WTC11 (cell line): Measurements from ENCODE around the gene SRRM5. TPM values are rescaled to one million over a fixed set of nuclear protein-coding genes. Genes with fewer than 3 reads are reported as not detected.
A peak's percentile ranks its signal among the peaks of the same experiment; 100 is the strongest.

ENCODE experiments used
- ATAC-seq: fragments of 200-7000 bp; cut with Tn5 transposase; 2 replicates; pipeline ENCODE4 v1.10.0; 2021; ENCODE audit warnings: mild to moderate bottlenecking, moderate library complexity
- CTCF ChIA-PET: fragments of 300-600 bp; sonication (Branson Sonifier 250); formaldehyde crosslinking; loops from one replicate; lab custom pipeline; 2021; ENCODE audit warnings: antibody characterized with exemption; lab: Charles Lee
- POLR2A ChIA-PET: fragments of 350-600 bp; sonication (Branson Sonifier 250); formaldehyde crosslinking; loops from one replicate; lab custom pipeline; 2021; ENCODE audit warnings: antibody characterized with exemption; lab: Charles Lee
- DNase-seq: peaks from one replicate; pipeline ENCODE4 v3.0.0; 2021; ENCODE audit warnings: low spot score
- H3K27ac Mint-ChIP-seq: 2 replicates; pipeline ENCODE4 v1.8.0; 2021; ENCODE audit warnings: mixed read lengths
- H3K27me3 Mint-ChIP-seq: 2 replicates; pipeline ENCODE4 v1.8.0; 2021; ENCODE audit warnings: low read depth, mild to moderate bottlenecking, moderate library complexity, mixed read lengths
- H3K36me3 Mint-ChIP-seq: 2 replicates; pipeline ENCODE4 v1.8.0; 2021; ENCODE audit warnings: mixed read lengths
- H3K4me1 Mint-ChIP-seq: 2 replicates; pipeline ENCODE4 v1.8.0; 2022; ENCODE audit warnings: mixed read lengths
- H3K4me3 Mint-ChIP-seq: 2 replicates; pipeline ENCODE4 v1.8.0; 2021; ENCODE audit warnings: mild to moderate bottlenecking, moderate library complexity, mixed read lengths
- H3K9me3 Mint-ChIP-seq: 2 replicates; pipeline ENCODE4 v1.8.0; 2021; ENCODE audit warnings: mixed read lengths
- CREM ChIP-seq: sonication (generic); formaldehyde crosslinking; IDR thresholded peaks from 2 replicates; pipeline ENCODE4 v1.8.1; 2022; ENCODE audit warnings: mild to moderate bottlenecking, missing genetic modification reagents, moderate library complexity
- E2F4 ChIP-seq: sonication (generic); formaldehyde crosslinking; IDR thresholded peaks from 2 replicates; pipeline ENCODE4 v1.8.1; 2022; ENCODE audit warnings: low read depth, mild to moderate bottlenecking, moderate library complexity, missing genetic modification reagents, borderline replicate concordance
- EMX1 ChIP-seq: fragments of 250-450 bp; sonication (Bioruptor Pico); IDR thresholded peaks from 2 replicates; pipeline ENCODE4 v1.8.0; 2021; ENCODE audit warnings: mild to moderate bottlenecking
- ERG ChIP-seq: fragments of 250-450 bp; sonication (Bioruptor Pico); IDR thresholded peaks from 2 replicates; pipeline ENCODE4 v1.8.0; 2021; ENCODE audit warnings: mild to moderate bottlenecking
- FOXJ3 ChIP-seq: sonication (generic); formaldehyde crosslinking; IDR thresholded peaks from 2 replicates; pipeline ENCODE4 v1.9.0; 2021; ENCODE audit warnings: missing genetic modification reagents, mild to moderate bottlenecking, borderline replicate concordance
- FOXP1 ChIP-seq: sonication (generic); formaldehyde crosslinking; IDR thresholded peaks from 2 replicates; pipeline ENCODE4 v1.8.0; 2022; ENCODE audit warnings: missing genetic modification reagents, mild to moderate bottlenecking, moderate library complexity, borderline replicate concordance
- IRF2 ChIP-seq: sonication (generic); formaldehyde crosslinking; IDR thresholded peaks from 2 replicates; pipeline ENCODE4 v1.8.0; 2022; ENCODE audit warnings: low read depth, missing genetic modification reagents, borderline replicate concordance
- JAZF1 ChIP-seq: fragments of 250-450 bp; sonication (Bioruptor Pico); IDR thresholded peaks from 2 replicates; pipeline ENCODE4 v1.9.0; 2021; ENCODE audit warnings: moderate library complexity, mild to moderate bottlenecking, inconsistent platforms
- JUN ChIP-seq: sonication (generic); formaldehyde crosslinking; IDR thresholded peaks from 2 replicates; pipeline ENCODE4 v1.8.0; 2023; ENCODE audit warnings: mild to moderate bottlenecking, missing genetic modification reagents
- NFATC4 ChIP-seq: fragments of 250-450 bp; sonication (Bioruptor Pico); IDR thresholded peaks from 2 replicates; pipeline ENCODE4 v1.9.0; 2021; ENCODE audit warnings: mild to moderate bottlenecking
- NR1H2 ChIP-seq: sonication (generic); formaldehyde crosslinking; IDR thresholded peaks from 2 replicates; pipeline ENCODE4 v1.9.0; 2021; ENCODE audit warnings: mild to moderate bottlenecking, moderate library complexity, missing genetic modification reagents
- PREB ChIP-seq: sonication (generic); formaldehyde crosslinking; IDR thresholded peaks from 2 replicates; pipeline ENCODE4 v1.8.1; 2022; ENCODE audit warnings: mild to moderate bottlenecking, missing genetic modification reagents, moderate library complexity, borderline replicate concordance
- SMAD3 ChIP-seq: sonication (generic); formaldehyde crosslinking; IDR thresholded peaks from 2 replicates; pipeline ENCODE4 v1.8.0; 2022; ENCODE audit warnings: missing genetic modification reagents, mild to moderate bottlenecking, borderline replicate concordance
- SMAD4 ChIP-seq: sonication (generic); formaldehyde crosslinking; IDR thresholded peaks from 2 replicates; pipeline ENCODE4 v1.8.0; 2022; ENCODE audit warnings: mild to moderate bottlenecking, missing genetic modification reagents
- SP1 ChIP-seq: sonication (generic); formaldehyde crosslinking; conservative IDR thresholded peaks from 2 replicates; pipeline ENCODE4 v1.8.1; 2022; ENCODE audit warnings: missing genetic modification reagents
- TEAD1 ChIP-seq: sonication (generic); formaldehyde crosslinking; IDR thresholded peaks from 2 replicates; pipeline ENCODE4 v1.8.0; 2022; ENCODE audit warnings: mild to moderate bottlenecking, missing genetic modification reagents
- USF1 ChIP-seq: sonication (generic); formaldehyde crosslinking; IDR thresholded peaks from 2 replicates; pipeline ENCODE4 v1.8.0; 2022; ENCODE audit warnings: mild to moderate bottlenecking, missing genetic modification reagents
- ZNF281 ChIP-seq: sonication (generic); formaldehyde crosslinking; IDR thresholded peaks from 2 replicates; pipeline ENCODE4 v1.8.0; 2023; ENCODE audit warnings: mild to moderate bottlenecking, missing genetic modification reagents
- total RNA-seq: library from RNA; stranded (reverse); gene quantifications from 3 replicates; pipeline ENCODE4 v1.2.3, GENCODE V29; 2021
- TF ChIP-seq, protein P1 (sequence below): sonication (generic); formaldehyde crosslinking; IDR thresholded peaks from 2 replicates; pipeline ENCODE4 v1.8.1; 2022; ENCODE audit warnings: mild to moderate bottlenecking, moderate library complexity, missing genetic modification reagents
- TF ChIP-seq, protein P2 (sequence below): sonication (generic); formaldehyde crosslinking; IDR thresholded peaks from 2 replicates; pipeline ENCODE4 v1.8.1; 2022; ENCODE audit warnings: missing genetic modification reagents, borderline replicate concordance

SRRM5 gene
- total RNA-seq, 1 experiment from 2014 or later = 0.42 TPM

GRCh38 chr19:43575955-43576878 lies 35.7 kb upstream of the SRRM5 start:
- peak overlapping the region; percentile 80 for H3K27ac Mint-ChIP-seq
- peak overlapping the region; percentile 96 for H3K4me3 Mint-ChIP-seq
- ATAC-seq (no peak; the same call in 1 of the 2 replicates), DNase-seq (no peak)
- POLR2A ChIA-PET = no interaction called here
- no peaks in the 10 kb centered on the region for H3K9me3 Mint-ChIP-seq
- no peak for TF ChIP-seq SMAD3
- no peak for TF ChIP-seq TEAD1 (CRISPR knock-in tag)
- TF ChIP-seq FOXP1 (CRISPR knock-in tag) = no peak
- TF ChIP-seq, protein P1, sequence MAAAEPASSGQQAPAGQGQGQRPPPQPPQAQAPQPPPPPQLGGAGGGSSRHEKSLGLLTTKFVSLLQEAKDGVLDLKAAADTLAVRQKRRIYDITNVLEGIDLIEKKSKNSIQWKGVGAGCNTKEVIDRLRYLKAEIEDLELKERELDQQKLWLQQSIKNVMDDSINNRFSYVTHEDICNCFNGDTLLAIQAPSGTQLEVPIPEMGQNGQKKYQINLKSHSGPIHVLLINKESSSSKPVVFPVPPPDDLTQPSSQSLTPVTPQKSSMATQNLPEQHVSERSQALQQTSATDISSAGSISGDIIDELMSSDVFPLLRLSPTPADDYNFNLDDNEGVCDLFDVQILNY = no peak
- no peak for TF ChIP-seq ZNF281
- TF ChIP-seq EMX1 (CRISPR knock-in tag) = no peak
- TF ChIP-seq IRF2 (CRISPR knock-in tag) = no peak
- TF ChIP-seq PREB (CRISPR knock-in tag) = no peak
- no peak for TF ChIP-seq SP1 (CRISPR knock-in tag)
- TF ChIP-seq FOXJ3 (CRISPR knock-in tag) = no peak
- TF ChIP-seq E2F4 (CRISPR knock-in tag) = no peak
- TF ChIP-seq ERG (CRISPR knock-in tag) = no peak
- no peak for TF ChIP-seq JAZF1 (CRISPR knock-in tag)
- no peak for TF ChIP-seq SMAD4 (CRISPR knock-in tag)
- TF ChIP-seq, protein P2, sequence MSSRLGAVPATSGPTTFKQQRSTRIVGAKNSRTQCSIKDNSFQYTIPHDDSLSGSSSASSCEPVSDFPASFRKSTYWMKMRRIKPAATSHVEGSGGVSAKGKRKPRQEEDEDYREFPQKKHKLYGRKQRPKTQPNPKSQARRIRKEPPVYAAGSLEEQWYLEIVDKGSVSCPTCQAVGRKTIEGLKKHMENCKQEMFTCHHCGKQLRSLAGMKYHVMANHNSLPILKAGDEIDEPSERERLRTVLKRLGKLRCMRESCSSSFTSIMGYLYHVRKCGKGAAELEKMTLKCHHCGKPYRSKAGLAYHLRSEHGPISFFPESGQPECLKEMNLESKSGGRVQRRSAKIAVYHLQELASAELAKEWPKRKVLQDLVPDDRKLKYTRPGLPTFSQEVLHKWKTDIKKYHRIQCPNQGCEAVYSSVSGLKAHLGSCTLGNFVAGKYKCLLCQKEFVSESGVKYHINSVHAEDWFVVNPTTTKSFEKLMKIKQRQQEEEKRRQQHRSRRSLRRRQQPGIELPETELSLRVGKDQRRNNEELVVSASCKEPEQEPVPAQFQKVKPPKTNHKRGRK = no peak
- TF ChIP-seq USF1 (CRISPR knock-in tag) = no peak
- TF ChIP-seq CREM (CRISPR knock-in tag) = no peak
- no peak for TF ChIP-seq NFATC4 (CRISPR knock-in tag)
- no peak for TF ChIP-seq NR1H2 (CRISPR knock-in tag)
- no peak for TF ChIP-seq JUN (CRISPR knock-in tag)
- H3K4me1 Mint-ChIP-seq = peaks cover 36% of the 10 kb centered on the region
- CTCF ChIA-PET = interaction anchor here (0.8 to 2.8 kb wide), 5 partner anchors 19 to 92 kb away, joined by 3 to 17 read pairs (median 3); partner anchors contain the start of genes IRGQ and ZNF576
- no peaks in the 10 kb centered on the region; the same call in none of the 2 replicates for H3K27me3 Mint-ChIP-seq
- H3K36me3 Mint-ChIP-seq = no peaks in the 10 kb centered on the region; the same call in 1 of the 2 replicates
